Testis (tissue), 2 donors: Measurements from ENCODE around the gene MNT.

ENCODE experiments used
- CTCF ChIP-seq, 3 experiments: fragments of 450-650 bp in 2 of 3; fragments of 200-600 bp in 1 of 3; sonication (generic) in 1 of 3; IDR thresholded peaks; one replicate each; pipeline ENCODE4 v1.5.1; 2016 to 2019; ENCODE audit warnings: antibody characterized with exemption in 3 of 3, mild to moderate bottlenecking in 2 of 3, moderate library complexity in 1 of 3
- POLR2A ChIP-seq: fragments of 450-650 bp; IDR thresholded peaks from one replicate; pipeline ENCODE4 v1.6.1; 2017; ENCODE audit warnings: antibody characterized with exemption, mild to moderate bottlenecking, moderate library complexity

GRCh38 chr17:2435181-2435741, 34.4 kb upstream of the MNT start:
- TF ChIP-seq CTCF (IDR thresholded peaks at IDR 0.05) (no peak), POLR2A (no peak)
